GM12878 (cell line): ENCODE measurements around the gene APOL4. TPM values are rescaled to one million over a fixed set of nuclear protein-coding genes. Genes with fewer than 3 reads are reported as not detected.

ENCODE experiments used
- ATAC-seq: fragments of 200-7000 bp; cut with Tn5 transposase; 3 replicates; pipeline ENCODE4 v1.9.1; 2020; ENCODE audit warnings: mild to moderate bottlenecking, moderate library complexity
- BruUV-seq: library from RNA; stranded (reverse); fragments of 400-500 nt; replicated peaks from 2 replicates; lab custom pipeline; 2021; lab: Mats Ljungman, UMichigan
- CTCF ChIA-PET: fragments of 300-600 bp; sonication (Branson Sonifier 250); formaldehyde crosslinking; extraction: SDS; loops from one replicate; lab custom pipeline; 2021; ENCODE audit warnings: inconsistent platforms; lab: Yijun Ruan, JAX
- POLR2A ChIA-PET: fragments of 350-600 bp; formaldehyde crosslinking; extraction: SDS; loops from one replicate; lab custom pipeline; 2021; ENCODE audit warnings: inconsistent platforms; lab: Charles Lee
- RAD21 ChIA-PET: fragments of 300-600 bp; sonication (Branson Sonifier 250); formaldehyde crosslinking; loops from one replicate; lab custom pipeline; 2023; ENCODE audit warnings: antibody characterized with exemption; ENCODE audit not compliant: unreplicated experiment; lab: Charles Lee
- SMC1A ChIA-PET: fragments of 300-600 bp; sonication (Branson Sonifier 250); formaldehyde crosslinking; loops from one replicate; lab custom pipeline; 2023; ENCODE audit not compliant: unreplicated experiment, uncharacterized antibody; lab: Charles Lee
- DNase-seq: peaks from one replicate; pipeline ENCODE4 v3.0.0-alpha.2; 2011; ENCODE audit warnings: low read depth, low spot score
- FAIRE-seq: peaks from 3 replicates; lab custom pipeline; 2011; peaks lifted over from hg19 to GRCh38; lab: Jason Lieb, UNC
- H2AFZ ChIP-seq: 2 replicates; pipeline ENCODE4 v1.6.0; 2011; ENCODE audit warnings: low read depth, low read length, control low read depth; ENCODE audit not compliant: control insufficient read depth
- H3K27ac ChIP-seq: 2 replicates; pipeline ENCODE4 v1.5.1; 2011; ENCODE audit warnings: control low read depth; ENCODE audit not compliant: control insufficient read depth, insufficient read depth
- H3K27me3 ChIP-seq, 2 experiments: replicated peaks in 1 of 2; 2 replicates each; pipeline versions ENCODE4 v1.6.0 to v1.6.1; 2011; ENCODE audit warnings: low read length in 1 of 2; ENCODE audit not compliant: control insufficient read depth in 2 of 2, insufficient read depth in 2 of 2
- H3K36me3 ChIP-seq, 2 experiments: 2 replicates each; pipeline ENCODE4 v1.5.1; 2011; ENCODE audit warnings: low read length in 1 of 2; ENCODE audit not compliant: control insufficient read depth in 2 of 2, insufficient read depth in 2 of 2
- H3K4me1 ChIP-seq: 2 replicates; pipeline ENCODE4 v1.6.1; 2011; ENCODE audit warnings: mild to moderate bottlenecking, low read length, moderate library complexity, mixed read lengths; ENCODE audit not compliant: control insufficient read depth, insufficient read depth
- H3K4me2 ChIP-seq: 2 replicates; pipeline ENCODE4 v1.6.0; 2011; ENCODE audit warnings: control low read depth; ENCODE audit not compliant: control insufficient read depth, insufficient read depth
- H3K4me3 ChIP-seq: fragments of 200-600 bp; sonication (generic); 2 replicates; pipeline ENCODE4 v1.5.1; 2016
- H3K79me2 ChIP-seq: 2 replicates; pipeline ENCODE4 v1.6.0; 2011; ENCODE audit warnings: low read length; ENCODE audit not compliant: control insufficient read depth, insufficient read depth
- H3K9ac ChIP-seq: 2 replicates; pipeline ENCODE4 v1.8.0; 2011; ENCODE audit warnings: low read length, control low read depth, mixed read lengths; ENCODE audit not compliant: control insufficient read depth, insufficient read depth
- H3K9me3 ChIP-seq: replicated peaks from 3 replicates; pipeline ENCODE4 v1.5.1; 2011; ENCODE audit warnings: mild to moderate bottlenecking, low read length; ENCODE audit not compliant: control insufficient read depth, insufficient read depth
- H4K20me1 ChIP-seq: 2 replicates; pipeline ENCODE4 v1.6.0; 2011; ENCODE audit not compliant: control insufficient read depth, insufficient read depth
- BACH1 ChIP-seq: fragments of 450-650 bp; IDR thresholded peaks from 2 replicates; pipeline ENCODE4 v1.6.1; 2017; ENCODE audit warnings: mild to moderate bottlenecking, borderline replicate concordance
- CTCF ChIP-seq, 3 experiments: IDR thresholded peaks in 2 of 3; conservative IDR thresholded peaks in 1 of 3; 2 replicates each; pipeline ENCODE4 v1.5.1; 2011; ENCODE audit warnings: low read depth in 3 of 3, low read length in 3 of 3, mild to moderate bottlenecking in 3 of 3, control low read depth in 2 of 3, moderate library complexity in 2 of 3, inconsistent platforms in 1 of 3, mixed read lengths in 1 of 3; ENCODE audit not compliant: control insufficient read depth in 2 of 3, insufficient read depth in 1 of 3; ENCODE audit errors: extremely low read depth in 1 of 3
- ESRRA ChIP-seq: IDR thresholded peaks from 2 replicates; pipeline ENCODE4 v1.6.1; 2012; ENCODE audit warnings: mild to moderate bottlenecking, low read length, improper control_type of control experiment
- FOXM1 ChIP-seq: IDR thresholded peaks from 2 replicates; pipeline ENCODE4 v1.6.1; 2012; ENCODE audit warnings: low read depth, mild to moderate bottlenecking, inconsistent platforms, low read length, moderate library complexity
- IKZF1 ChIP-seq: fragments of 450-650 bp; conservative IDR thresholded peaks from 2 replicates; pipeline ENCODE4 v1.6.1; 2017; ENCODE audit warnings: antibody characterized with exemption, mild to moderate bottlenecking
- LARP7 ChIP-seq: fragments of 450-650 bp; IDR thresholded peaks from 2 replicates; pipeline ENCODE4 v1.6.1; 2017; ENCODE audit warnings: mild to moderate bottlenecking
- MLLT1 ChIP-seq: fragments of 450-650 bp; IDR thresholded peaks from 2 replicates; pipeline ENCODE4 v1.6.1; 2016; ENCODE audit warnings: mild to moderate bottlenecking
- NBN ChIP-seq: fragments of 450-650 bp; IDR thresholded peaks from 2 replicates; pipeline ENCODE4 v1.6.1; 2016
- NFYB ChIP-seq: IDR thresholded peaks from 2 replicates; pipeline ENCODE4 v1.6.1; 2011; ENCODE audit warnings: low read depth, mild to moderate bottlenecking, low read length, improper control_type of control experiment, moderate library complexity; ENCODE audit not compliant: insufficient read depth
- PML ChIP-seq: IDR thresholded peaks from 2 replicates; pipeline ENCODE4 v1.6.1; 2012; ENCODE audit warnings: low read length, inconsistent platforms
- SIN3A ChIP-seq: IDR thresholded peaks from 2 replicates; pipeline ENCODE4 v1.6.1; 2012; ENCODE audit warnings: low read depth, low read length, improper control_type of control experiment
- SREBF2 ChIP-seq: IDR thresholded peaks from 2 replicates; pipeline ENCODE4 v1.6.1; 2012; ENCODE audit warnings: mild to moderate bottlenecking, low read length
- SRF ChIP-seq, 2 experiments: IDR thresholded peaks; 2 replicates each; pipeline ENCODE4 v1.6.1; 2011; ENCODE audit warnings: low read depth in 2 of 2, low read length in 2 of 2, mild to moderate bottlenecking in 1 of 2, moderate library complexity in 1 of 2
- STAT3 ChIP-seq: IDR thresholded peaks from 2 replicates; pipeline ENCODE4 v1.6.1; 2011; ENCODE audit warnings: low read depth, low read length, improper control_type of control experiment
- ZBED1 ChIP-seq: IDR thresholded peaks from 2 replicates; pipeline ENCODE4 v1.6.1; 2016; ENCODE audit warnings: borderline replicate concordance
- WGBS: methylation state at CpG from one replicate; pipeline ENCODE4 v1.1.6; 2016; ENCODE audit warnings: low lambda C conversion rate; ENCODE audit not compliant: insufficient replicate concordance, insufficient coverage; ENCODE audit errors: missing lambda C conversion rate; 5-methylcytosine and 5-hydroxymethylcytosine counted together
- in situ Hi-C: fragments of 300-500 bp; cut with MboI; formaldehyde crosslinking; loops from 9 replicates; pipeline ENCODE4 v1.14.3; 2018; ENCODE audit warnings: mixed read lengths
- intact Hi-C: fragments of 100-400 bp; cut with micrococcal nuclease; formaldehyde crosslinking; loops from one replicate; pipeline ENCODE4 v1.14.2; 2022; ENCODE audit not compliant: unreplicated experiment
- polyA plus RNA-seq, 11 experiments: library from polyadenylated mRNA; depleted of rRNA in 4 of 11; unstranded in 6 of 11; stranded (reverse) in 5 of 11; fragments of >200 nt; fragmentation: Nextera tagmentation in 4 of 11; fragmentation: Illumina TruSeq in 1 of 11; extraction: Ambion mirVana in 4 of 11; extraction: Trizol in 1 of 11; gene quantifications; 1 replicate in 1 of 11; 2 replicates in 10 of 11; pipeline versions ENCODE4 v1.2.1 to v1.2.3, GENCODE V29; 2011 to 2016; ENCODE audit warnings: inconsistent platforms in 2 of 11, missing spikeins in 2 of 11, low read depth in 1 of 11
- total RNA-seq, 4 experiments: library from RNA; depleted of rRNA in 3 of 4; stranded (reverse); fragments of >200 nt in 3 of 4; fragmentation: Illumina TruSeq in 1 of 4; extraction: Trizol in 1 of 4; gene quantifications; 2 replicates each; pipeline versions ENCODE4 v1.2.1 to v1.2.3, GENCODE V29; 2013 to 2021
- TF ChIP-seq, protein P1 (sequence below): fragments of 450-650 bp; IDR thresholded peaks from 2 replicates; pipeline ENCODE4 v1.6.1; 2017; ENCODE audit warnings: mild to moderate bottlenecking

Gene APOL4
- total and polyA plus RNA-seq, 10 of the 15 experiments (the other 5 are each of a cell fraction or from before 2014, with no cell fraction given): 0.03 to 0.24 (median 0.19) TPM; not detected in 7

- TF ChIP-seq CTCF (IDR thresholded peaks at IDR 0.05 in 2 of 3, conservative IDR thresholded peaks at IDR 0.05 in 1 of 3; ENCODE audit: control insufficient read depth in 2 of 3, extremely low read depth in 1 of 3, insufficient read depth in 1 of 3, low read depth in 3 of 3, low read length in 3 of 3) (no peak), ZBED1 (no peak), NBN (no peak), SRF (IDR thresholded peaks at IDR 0.05; ENCODE audit: low read depth in 2 of 2, low read length in 2 of 2) (no peak), PML (no peak), SREBF2 (no peak)
Measured at GRCh38 chr22:36193577-36193976, 8.0 kb downstream of the APOL4 start (continued).

DNA sequence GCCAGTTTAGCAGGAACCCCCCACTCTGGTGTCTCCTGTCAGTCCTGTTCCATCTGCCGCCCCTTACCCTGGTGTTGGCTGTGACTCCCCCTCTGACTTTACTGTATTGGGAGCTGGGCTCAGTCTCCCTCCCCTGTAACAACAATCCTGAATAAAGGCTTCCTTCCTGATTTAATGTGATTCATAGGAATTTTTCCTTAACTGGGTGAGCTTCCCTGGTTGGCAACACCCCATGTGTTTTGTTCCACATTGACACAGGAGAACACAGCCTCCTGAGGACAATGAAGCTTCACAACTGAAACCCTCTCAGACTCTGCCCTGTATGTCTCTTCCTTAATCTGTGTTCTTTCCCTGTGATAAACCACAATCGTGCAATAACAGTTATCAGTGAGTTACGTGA, 8.4 kb downstream of the APOL4 start:
- CTCF ChIA-PET: interaction anchor here (0.7 to 6.7 kb wide), 8 partner anchors 16 to 293 kb away, joined by 3 to 94 read pairs (median 4); partner anchors contain the start of gene APOL2
- in situ Hi-C loops: loop anchor here (5.0 kb wide), 1 partner anchor 79 kb away; no protein-coding TSS in a partner anchor
- Histone ChIP-seq H2AFZ (no peak overlapping the region), H3K27me3 (no peaks in the 10 kb centered on the region; a peak in 1 of 4 replicates), H3K27ac (no peak overlapping the region), H3K4me1 (peaks cover 12% of the 10 kb centered on the region), H3K4me3 (no peak overlapping the region), H4K20me1 (no peaks in the 10 kb centered on the region), H3K9me3 (no peaks in the 10 kb centered on the region), H3K36me3 (no peaks in the 10 kb centered on the region), H3K79me2 (no peaks in the 10 kb centered on the region), H3K9ac (no peak overlapping the region)
- RAD21 ChIA-PET: interaction anchor here (1.2 kb wide), 1 partner anchor 82 kb away, joined by 3 read pairs; no protein-coding TSS in a partner anchor
- POLR2A ChIA-PET: interaction anchor here (0.6 kb wide), 1 partner anchor 48 kb away, joined by 3 read pairs; no protein-coding TSS in a partner anchor
- intact Hi-C loops: loop anchor here (10.0 kb wide), 1 partner anchor 292 kb away; the partner anchor contains the start of gene TXN2
- SMC1A ChIA-PET: interaction anchor here (6.4 kb wide), 1 partner anchor 45 kb away, joined by 36 read pairs; the partner anchor contains the start of gene APOL2
- no TSS peak for BruUV-seq
- TF ChIP-seq BACH1 (no peak), MLLT1 (no peak), SIN3A (no peak), ESRRA (no peak), NFYB (no peak), FOXM1 (no peak), STAT3 (no peak), LARP7 (no peak), IKZF1 (no peak)
- TF ChIP-seq, protein P1, sequence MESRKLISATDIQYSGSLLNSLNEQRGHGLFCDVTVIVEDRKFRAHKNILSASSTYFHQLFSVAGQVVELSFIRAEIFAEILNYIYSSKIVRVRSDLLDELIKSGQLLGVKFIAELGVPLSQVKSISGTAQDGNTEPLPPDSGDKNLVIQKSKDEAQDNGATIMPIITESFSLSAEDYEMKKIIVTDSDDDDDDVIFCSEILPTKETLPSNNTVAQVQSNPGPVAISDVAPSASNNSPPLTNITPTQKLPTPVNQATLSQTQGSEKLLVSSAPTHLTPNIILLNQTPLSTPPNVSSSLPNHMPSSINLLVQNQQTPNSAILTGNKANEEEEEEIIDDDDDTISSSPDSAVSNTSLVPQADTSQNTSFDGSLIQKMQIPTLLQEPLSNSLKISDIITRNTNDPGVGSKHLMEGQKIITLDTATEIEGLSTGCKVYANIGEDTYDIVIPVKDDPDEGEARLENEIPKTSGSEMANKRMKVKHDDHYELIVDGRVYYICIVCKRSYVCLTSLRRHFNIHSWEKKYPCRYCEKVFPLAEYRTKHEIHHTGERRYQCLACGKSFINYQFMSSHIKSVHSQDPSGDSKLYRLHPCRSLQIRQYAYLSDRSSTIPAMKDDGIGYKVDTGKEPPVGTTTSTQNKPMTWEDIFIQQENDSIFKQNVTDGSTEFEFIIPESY: no peak
- TF ChIP-seq, all 136 proteins: peak for 0
- no peak for ATAC-seq
- no peak for FAIRE-seq
- WGBS: 19% methylated on average over 3 of the region's 3 CpGs
- H3K4me2 ChIP-seq: no peak overlapping the region
- DNase-seq: no peak
